Hepatocyte (in vitro differentiated cells): ENCODE measurements around the gene PPM1A. TPM values are rescaled to one million over a fixed set of nuclear protein-coding genes. Genes with fewer than 3 reads are reported as not detected.

ENCODE experiments used
- DNase-seq: peaks from one replicate; pipeline ENCODE4 v3.0.0-alpha.2; 2016; ENCODE audit warnings: low spot score
- H2AFZ ChIP-seq: fragments of 200-600 bp; sonication (generic); 2 replicates; pipeline ENCODE4 v1.6.0; 2016; ENCODE audit warnings: antibody characterized with exemption, mild to moderate bottlenecking
- H3K27ac ChIP-seq: fragments of 200-600 bp; sonication (generic); 2 replicates; pipeline ENCODE4 v1.5.1; 2016; ENCODE audit warnings: mild to moderate bottlenecking
- H3K27me3 ChIP-seq: fragments of 200-600 bp; sonication (generic); 2 replicates; pipeline ENCODE4 v1.6.1; 2016
- H3K36me3 ChIP-seq: fragments of 200-600 bp; sonication (generic); replicated peaks from 2 replicates; pipeline ENCODE4 v1.5.1; 2016; ENCODE audit warnings: low read depth; ENCODE audit not compliant: insufficient read depth
- H3K4me1 ChIP-seq: fragments of 200-600 bp; sonication (generic); 2 replicates; pipeline ENCODE4 v1.5.1; 2016; ENCODE audit warnings: mild to moderate bottlenecking, moderate library complexity; ENCODE audit not compliant: insufficient read depth
- H3K4me2 ChIP-seq: fragments of 200-600 bp; sonication (generic); 2 replicates; pipeline ENCODE4 v1.6.0; 2016
- H3K4me3 ChIP-seq: fragments of 200-600 bp; sonication (generic); 2 replicates; pipeline ENCODE4 v1.5.1; 2016; ENCODE audit warnings: mild to moderate bottlenecking
- H3K79me2 ChIP-seq: fragments of 200-600 bp; sonication (generic); 2 replicates; pipeline ENCODE4 v1.6.0; 2017; ENCODE audit warnings: mild to moderate bottlenecking
- H3K9me2 ChIP-seq: fragments of 200-600 bp; sonication (generic); replicated peaks from 2 replicates; pipeline ENCODE4 v1.6.0; 2017; ENCODE audit warnings: mild to moderate bottlenecking; ENCODE audit not compliant: insufficient read depth
- H3K9me3 ChIP-seq: fragments of 200-600 bp; sonication (generic); 2 replicates; pipeline ENCODE4 v1.5.1; 2016; ENCODE audit warnings: low read depth, mild to moderate bottlenecking
- H4K20me1 ChIP-seq: fragments of 200-600 bp; sonication (generic); 2 replicates; pipeline ENCODE4 v1.6.0; 2016; ENCODE audit warnings: mild to moderate bottlenecking; ENCODE audit not compliant: insufficient read depth, poor library complexity, severe bottlenecking
- EZH2 ChIP-seq: fragments of 200-600 bp; sonication (generic); IDR thresholded peaks from 2 replicates; pipeline ENCODE4 v1.6.1; 2016; ENCODE audit warnings: antibody characterized with exemption, mild to moderate bottlenecking, borderline replicate concordance
- EZH2phosphoT487 ChIP-seq: fragments of 200-600 bp; sonication (generic); IDR thresholded peaks from one replicate; pipeline ENCODE4 v1.6.1; 2018; ENCODE audit warnings: antibody characterized with exemption, mild to moderate bottlenecking, low read depth, moderate library complexity; ENCODE audit not compliant: unreplicated experiment, severe bottlenecking
- WGBS: methylation state at CpG from one replicate; pipeline ENCODE4 v1.1.6; 2016; ENCODE audit warnings: low lambda C conversion rate; ENCODE audit errors: missing lambda C conversion rate; 5-methylcytosine and 5-hydroxymethylcytosine counted together
- polyA plus RNA-seq: library from polyadenylated mRNA; unstranded; fragments of >200 nt; fragmentation: Nextera tagmentation; extraction: Ambion mirVana; gene quantifications from 2 replicates; pipeline ENCODE4 v1.2.1, GENCODE V29; 2016
- total RNA-seq: library from RNA; depleted of rRNA; stranded (reverse); fragments of >200 nt; gene quantifications from 2 replicates; pipeline ENCODE4 v1.2.3, GENCODE V29; 2014
- TF ChIP-seq, protein P1 (sequence below): fragments of 200-600 bp; sonication (generic); IDR thresholded peaks from 2 replicates; pipeline ENCODE4 v1.5.1; 2016; ENCODE audit warnings: antibody characterized with exemption, mild to moderate bottlenecking; ENCODE audit not compliant: poor library complexity

Gene PPM1A
- total and polyA plus RNA-seq, 2 experiments from 2014 or later = 24.2 to 41.7 TPM

DNA sequence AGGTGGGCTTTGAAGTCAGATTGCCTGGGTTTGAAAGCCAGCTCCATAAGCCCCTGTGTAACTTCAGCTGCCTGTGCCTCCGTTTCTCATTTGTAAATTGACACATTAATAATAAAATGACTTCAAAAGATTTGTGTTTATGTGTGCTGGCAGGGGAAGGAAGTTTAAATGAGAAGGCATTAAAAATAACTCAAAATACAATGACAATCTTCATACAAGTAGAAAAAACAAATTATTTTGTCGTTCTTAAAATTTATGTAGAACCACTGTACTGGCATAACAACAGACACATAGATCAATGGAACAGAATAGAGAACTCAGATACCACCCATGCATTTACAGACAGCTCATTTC is 83.0 kb downstream of the PPM1A start:
- Histone ChIP-seq H3K4me3 (no peak overlapping the region), H3K79me2 (no peaks in the 10 kb centered on the region), H3K36me3 (no peaks in the 10 kb centered on the region), H2AFZ (no peak overlapping the region), H3K9me3 (no peaks in the 10 kb centered on the region), H4K20me1 (no peaks in the 10 kb centered on the region), H3K27ac (no peak overlapping the region), H3K9me2 (no peaks in the 10 kb centered on the region), H3K4me1 (no peaks in the 10 kb centered on the region), H3K27me3 (peaks cover 34% of the 10 kb centered on the region), H3K4me2 (no peak overlapping the region)
- 49% methylated on average over 2 of the region's 2 CpGs for WGBS
- TF ChIP-seq EZH2 = no peak
- TF ChIP-seq EZH2phosphoT487 = no peak
- TF ChIP-seq, protein P1, sequence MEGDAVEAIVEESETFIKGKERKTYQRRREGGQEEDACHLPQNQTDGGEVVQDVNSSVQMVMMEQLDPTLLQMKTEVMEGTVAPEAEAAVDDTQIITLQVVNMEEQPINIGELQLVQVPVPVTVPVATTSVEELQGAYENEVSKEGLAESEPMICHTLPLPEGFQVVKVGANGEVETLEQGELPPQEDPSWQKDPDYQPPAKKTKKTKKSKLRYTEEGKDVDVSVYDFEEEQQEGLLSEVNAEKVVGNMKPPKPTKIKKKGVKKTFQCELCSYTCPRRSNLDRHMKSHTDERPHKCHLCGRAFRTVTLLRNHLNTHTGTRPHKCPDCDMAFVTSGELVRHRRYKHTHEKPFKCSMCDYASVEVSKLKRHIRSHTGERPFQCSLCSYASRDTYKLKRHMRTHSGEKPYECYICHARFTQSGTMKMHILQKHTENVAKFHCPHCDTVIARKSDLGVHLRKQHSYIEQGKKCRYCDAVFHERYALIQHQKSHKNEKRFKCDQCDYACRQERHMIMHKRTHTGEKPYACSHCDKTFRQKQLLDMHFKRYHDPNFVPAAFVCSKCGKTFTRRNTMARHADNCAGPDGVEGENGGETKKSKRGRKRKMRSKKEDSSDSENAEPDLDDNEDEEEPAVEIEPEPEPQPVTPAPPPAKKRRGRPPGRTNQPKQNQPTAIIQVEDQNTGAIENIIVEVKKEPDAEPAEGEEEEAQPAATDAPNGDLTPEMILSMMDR = no peak
- no peak for DNase-seq

DNA sequence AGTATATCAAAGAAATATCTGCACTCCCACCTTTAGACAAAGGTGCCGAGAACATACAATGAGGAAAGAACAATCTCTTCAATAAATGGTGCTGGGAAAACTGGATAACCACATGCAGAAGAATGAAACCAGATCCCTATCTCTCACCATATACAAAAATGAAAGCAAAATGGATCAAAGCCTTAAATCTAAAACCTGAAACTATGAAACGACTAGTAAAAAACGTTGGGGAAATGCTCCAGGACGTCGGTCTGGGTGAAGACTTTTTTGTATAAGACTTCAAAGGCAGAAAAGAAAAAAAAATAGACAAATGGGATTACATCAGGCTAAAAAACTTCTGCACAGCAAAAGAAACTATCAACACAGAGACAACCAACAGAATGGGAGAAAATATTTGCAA is 83.8 kb downstream of the PPM1A start:
- no peaks in the 10 kb centered on the region for H4K20me1 ChIP-seq
- peaks cover 27% of the 10 kb centered on the region for H3K27me3 ChIP-seq
- H3K4me1 ChIP-seq = no peaks in the 10 kb centered on the region
- no peaks in the 10 kb centered on the region for H3K9me2 ChIP-seq
- no peaks in the 10 kb centered on the region for H3K9me3 ChIP-seq
- no peaks in the 10 kb centered on the region for H3K79me2 ChIP-seq
- H3K36me3 ChIP-seq = no peaks in the 10 kb centered on the region
- 42% methylated on average over 5 of the region's 5 CpGs for WGBS
- H3K27ac ChIP-seq = no peak overlapping the region
- no peak overlapping the region for H3K4me2 ChIP-seq
- H2AFZ ChIP-seq = no peak overlapping the region
- TF ChIP-seq EZH2phosphoT487 = no peak
- no peak for TF ChIP-seq EZH2
- TF ChIP-seq, protein P1 = no peak
- DNase-seq = no peak
- H3K4me3 ChIP-seq = no peak overlapping the region

DNA sequence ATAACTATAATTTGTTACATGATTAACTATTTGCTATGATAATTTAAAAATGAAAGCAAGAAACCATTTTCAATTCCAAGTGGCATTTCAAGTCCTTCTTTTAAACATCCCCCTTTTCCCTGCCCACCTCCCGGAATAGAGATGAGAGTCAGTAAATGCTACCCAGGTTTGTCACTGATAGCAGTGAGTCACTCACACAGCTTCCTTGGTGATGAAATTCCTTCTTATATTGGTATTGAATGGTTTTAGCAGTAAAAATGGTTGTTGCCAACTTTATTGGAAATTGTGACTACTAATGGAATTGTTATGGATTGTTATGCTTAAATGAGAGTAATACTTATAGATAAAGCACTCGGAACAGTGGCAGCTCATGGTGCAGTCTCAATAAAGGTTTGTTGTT is 90.5 kb downstream of the PPM1A start:
- Histone ChIP-seq H3K36me3 (no peaks in the 10 kb centered on the region), H3K4me3 (no peak overlapping the region), H3K9me2 (no peaks in the 10 kb centered on the region), H3K79me2 (no peaks in the 10 kb centered on the region), H3K27me3 (peaks cover 17% of the 10 kb centered on the region), H3K4me1 (no peaks in the 10 kb centered on the region), H3K9me3 (no peaks in the 10 kb centered on the region), H2AFZ (no peak overlapping the region), H4K20me1 (no peaks in the 10 kb centered on the region), H3K4me2 (no peak overlapping the region), H3K27ac (no peak overlapping the region)
- DNase-seq = no peak
- 88% methylated on average over 2 of the region's 2 CpGs for WGBS
- TF ChIP-seq EZH2phosphoT487 (no peak), EZH2 (no peak)
- TF ChIP-seq, protein P1 = no peak

DNA sequence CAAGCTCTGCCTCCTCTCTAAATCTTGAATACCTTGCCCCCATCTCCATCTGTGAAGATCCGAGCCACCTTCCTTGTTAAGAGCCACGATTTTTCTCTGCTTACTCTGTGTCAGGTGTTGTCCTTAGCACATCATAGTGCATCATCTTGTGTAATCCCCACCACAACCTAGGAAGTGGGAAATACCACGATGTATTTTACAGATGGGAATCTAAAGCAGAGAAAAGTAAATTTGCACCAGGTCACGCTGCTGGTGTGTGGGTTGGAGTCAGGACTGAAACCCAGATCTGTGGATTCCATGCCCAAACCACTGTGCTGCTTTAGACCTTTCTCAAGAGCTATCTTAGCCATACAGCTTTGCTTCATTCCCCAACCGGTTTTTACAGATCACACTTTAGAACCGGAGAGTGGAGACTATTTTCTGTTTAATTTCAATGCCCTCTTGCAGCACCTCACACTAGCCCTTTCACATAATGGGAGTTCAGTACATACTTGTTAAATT is 94.6 kb downstream of the PPM1A start:
- H3K36me3 ChIP-seq = no peaks in the 10 kb centered on the region
- TF ChIP-seq, protein P1 = no peak
- TF ChIP-seq EZH2phosphoT487 (no peak), EZH2 (no peak)
- no peak overlapping the region for H3K27ac ChIP-seq
- no peaks in the 10 kb centered on the region for H3K4me1 ChIP-seq
- H4K20me1 ChIP-seq = no peaks in the 10 kb centered on the region
- WGBS = 84% methylated on average over 6 of the region's 6 CpGs
- no peaks in the 10 kb centered on the region for H3K79me2 ChIP-seq
- no peak overlapping the region for H3K4me2 ChIP-seq
- H3K4me3 ChIP-seq = no peak overlapping the region
- no peaks in the 10 kb centered on the region for H3K9me3 ChIP-seq
- DNase-seq = no peak
- H2AFZ ChIP-seq = no peak overlapping the region
- peaks cover 5% of the 10 kb centered on the region for H3K27me3 ChIP-seq
- no peaks in the 10 kb centered on the region for H3K9me2 ChIP-seq
